ENCODE data around the gene SETD1A.

GRCh38 chr16:30995927-30996323 is 38.4 kb downstream of the SETD1A start:
- TF ChIP-seq CTCF (IDR thresholded peaks at IDR 0.05) = no peak
- no peak for TF ChIP-seq POLR2A (IDR thresholded peaks at IDR 0.05)

Measured in upper lobe of left lung (tissue), 4 donors.